HL-60/S4 treated with phorbol 12-myristate 13-acetate at 8.2 ng/mL for 4 days and 3 days (cell line): ENCODE data around the gene NUTM2G.
"Not testable (repeated sequence)": the region's sequence is repeated elsewhere in the genome, so short reads cannot be mapped to it uniquely, and the experiment has no call there.

Experiments
- in situ Hi-C: fragments of 300-500 bp; cut with MboI; formaldehyde crosslinking; loops from 2 replicates; pipeline ENCODE4 v1.15.0; 2022; ENCODE audit warnings: low sequenced_read_pairs

The NUTM2G gene

DNA sequence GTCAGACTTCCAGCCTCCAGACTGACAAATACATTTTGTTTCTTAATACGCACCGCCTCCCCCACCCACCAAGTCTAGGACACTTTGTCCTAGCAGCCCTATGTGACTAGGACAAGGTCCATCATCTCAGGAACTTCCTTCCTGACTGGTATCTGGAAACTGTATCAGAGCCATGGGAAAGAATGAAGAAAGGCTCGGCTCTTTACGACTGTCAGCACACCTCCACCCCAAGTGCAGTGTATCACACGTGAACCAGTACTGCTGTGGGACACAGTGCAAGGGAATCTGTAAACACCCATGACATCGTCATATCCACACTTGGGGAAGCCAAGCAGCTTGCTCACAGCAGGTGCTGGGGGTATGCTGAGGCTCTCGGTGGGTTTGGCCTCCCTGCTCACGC lies 13.0 kb downstream of the NUTM2G start:
- in situ Hi-C loops: not testable (repeated sequence)

DNA sequence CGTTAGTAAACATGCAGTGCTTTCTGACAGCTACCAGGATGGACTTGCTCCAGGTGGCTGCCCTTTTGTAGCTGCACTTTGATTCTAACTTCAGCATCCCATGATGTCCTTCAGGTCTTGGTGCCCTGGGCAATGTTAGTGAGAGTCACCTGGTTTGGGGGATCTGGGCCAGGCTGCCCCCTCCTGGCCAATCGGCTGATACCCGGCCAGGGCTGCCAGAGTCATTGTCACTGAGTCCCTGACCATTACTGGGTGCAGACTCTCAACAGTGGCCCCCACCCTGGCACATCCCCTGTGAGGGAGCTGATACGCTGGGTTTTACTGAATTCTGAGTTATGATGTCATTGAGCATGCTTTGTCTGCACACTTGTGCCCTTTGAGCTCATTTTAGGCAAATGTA lies 13.5 kb downstream of the NUTM2G start:
- in situ Hi-C loops: not testable (repeated sequence)

DNA sequence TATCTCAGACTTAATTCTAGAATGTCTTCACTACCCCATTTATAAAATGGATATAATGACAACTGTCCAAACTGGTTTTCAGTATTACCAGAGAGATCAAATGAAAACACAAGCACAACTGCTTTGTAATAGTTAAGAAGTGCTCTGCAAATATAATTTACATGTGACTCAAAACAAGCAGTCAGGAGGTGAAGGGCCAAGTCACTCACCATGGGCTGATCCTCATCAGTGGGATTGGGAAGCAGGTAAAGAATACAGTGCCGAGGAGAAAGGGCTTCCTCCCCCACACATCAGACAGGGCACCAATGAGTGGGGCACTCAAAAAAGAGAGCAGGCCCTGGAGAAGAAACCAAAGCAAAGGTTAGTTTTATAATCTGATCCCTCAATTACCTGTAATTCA lies 20.7 kb downstream of the NUTM2G start:
- in situ Hi-C loops: not testable (repeated sequence)

DNA sequence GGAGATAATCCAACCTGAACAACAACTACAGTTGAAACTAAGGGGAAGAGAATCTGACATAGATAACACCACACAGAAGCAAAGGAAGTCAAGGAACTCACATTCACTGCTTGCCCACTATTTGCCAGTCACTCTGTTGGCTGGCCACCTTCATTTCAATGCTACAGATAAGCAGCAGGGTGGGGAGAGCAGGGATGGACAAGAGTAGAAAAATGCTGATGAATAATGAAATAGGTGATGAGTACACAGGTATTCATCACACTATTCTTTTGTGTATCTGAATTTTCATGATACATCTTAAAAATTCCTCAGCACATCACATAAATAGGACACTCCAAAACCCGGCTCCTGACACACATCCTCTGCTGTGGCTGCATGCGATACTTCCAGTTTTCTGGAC lies 21.9 kb downstream of the NUTM2G start:
- in situ Hi-C loops: not testable (repeated sequence)

DNA sequence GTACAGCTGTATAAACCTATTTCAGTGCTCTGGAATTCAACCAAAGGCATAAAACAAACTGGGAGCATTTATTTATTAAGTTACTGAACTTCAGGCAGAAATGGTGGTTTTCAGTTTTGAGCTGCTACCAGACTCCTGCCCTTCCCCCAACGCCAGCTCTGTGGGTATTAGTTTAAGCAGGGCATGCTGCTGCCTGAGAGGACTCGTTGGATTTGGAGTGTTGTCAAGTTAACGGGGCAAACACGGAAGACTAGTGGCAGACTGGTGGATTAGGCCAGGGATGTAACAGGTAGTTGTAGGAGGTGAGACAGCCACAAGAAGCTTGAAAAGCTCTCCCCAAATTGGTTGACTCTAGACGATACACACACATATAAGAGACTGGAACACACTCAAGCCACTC lies 38.9 kb downstream of the NUTM2G start:
- in situ Hi-C loops: not testable (repeated sequence)

DNA sequence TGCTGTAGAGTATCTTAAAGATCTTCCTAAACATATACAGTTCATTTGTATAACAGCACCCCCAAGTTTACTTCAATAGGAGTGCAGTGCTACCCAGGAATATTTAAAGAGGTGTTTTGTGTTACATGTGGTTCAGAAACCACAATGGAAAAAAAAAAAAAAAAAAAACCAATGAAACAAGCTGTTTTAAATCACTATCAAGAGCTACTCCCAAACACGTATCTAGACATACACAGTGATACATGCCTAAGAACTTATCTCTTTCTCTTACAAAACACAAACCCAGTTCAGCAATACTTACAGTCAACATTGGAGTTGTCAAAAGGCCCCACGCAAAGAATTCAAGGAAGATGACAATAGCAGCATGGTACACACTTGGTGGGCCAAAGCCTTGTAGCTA lies 43.9 kb downstream of the NUTM2G start:
- in situ Hi-C loops: not testable (repeated sequence)

DNA sequence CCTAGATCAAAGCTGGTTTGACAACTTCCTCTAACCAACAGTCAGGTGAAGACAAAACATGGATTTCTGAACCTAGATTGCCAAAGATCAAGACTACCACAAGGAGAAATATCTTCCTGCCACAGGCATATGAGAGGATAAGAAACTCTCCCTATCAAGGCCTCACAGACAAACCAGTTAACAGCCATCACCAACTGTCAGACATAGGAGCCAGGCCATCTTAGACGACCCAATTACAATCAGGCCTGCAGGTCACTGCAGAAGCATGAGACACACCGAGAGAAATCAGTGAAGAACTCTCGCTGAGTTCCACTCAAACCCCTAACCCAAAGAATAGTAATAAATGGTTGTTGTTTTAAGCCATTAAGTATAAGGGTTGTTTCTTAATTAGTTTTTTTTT lies 45.4 kb downstream of the NUTM2G start:
- in situ Hi-C loops: not testable (repeated sequence)

DNA sequence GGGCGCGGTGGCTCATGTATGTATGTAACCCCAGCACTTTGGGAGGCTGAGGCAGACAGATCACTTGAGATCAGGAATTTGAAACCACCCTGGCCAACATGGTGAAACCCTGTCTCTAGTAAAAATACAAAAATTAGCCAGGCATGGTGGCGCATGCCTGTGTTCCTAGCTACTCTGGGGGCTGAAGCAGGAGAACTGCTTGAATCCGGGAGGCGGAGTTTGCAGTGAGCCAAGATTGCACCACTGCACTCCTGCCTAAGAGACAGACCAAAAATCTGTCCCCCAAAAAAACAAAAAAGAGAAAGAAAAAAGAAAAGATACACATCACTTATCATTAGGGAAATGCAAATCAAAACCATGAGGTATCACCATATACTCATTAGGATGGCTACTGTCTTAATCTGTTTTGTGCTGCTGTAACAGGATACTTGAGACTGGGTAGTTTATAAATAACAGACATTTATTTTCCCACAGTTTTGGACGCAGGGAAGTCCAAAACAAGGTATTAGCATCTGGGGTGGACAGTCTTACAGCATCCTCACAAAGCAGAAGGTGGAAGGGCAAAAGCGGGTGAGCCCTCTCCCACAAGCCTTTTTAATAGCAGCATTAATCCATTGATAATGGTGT lies 55.0 kb downstream of the NUTM2G start:
- in situ Hi-C loops: not testable (repeated sequence)

DNA sequence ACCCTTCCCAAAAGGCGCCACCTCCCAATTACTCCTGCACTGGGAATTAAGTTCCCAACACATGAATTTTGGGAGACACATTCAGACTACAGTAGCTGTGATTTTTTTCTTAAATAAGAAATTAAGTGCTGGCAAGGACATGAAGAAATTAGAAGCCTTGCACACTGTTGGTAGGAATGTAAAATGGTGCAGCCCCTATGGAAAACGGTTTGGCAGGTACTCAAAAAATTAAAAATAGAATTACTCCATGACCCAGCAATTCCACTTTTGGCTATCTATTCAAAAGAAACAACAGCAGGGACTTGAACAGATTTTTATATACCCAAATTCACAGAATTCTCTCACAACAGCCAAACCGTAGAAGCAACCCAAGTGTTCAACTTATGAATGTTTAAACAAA lies 55.5 kb downstream of the NUTM2G start:
- in situ Hi-C loops: not testable (repeated sequence)

DNA sequence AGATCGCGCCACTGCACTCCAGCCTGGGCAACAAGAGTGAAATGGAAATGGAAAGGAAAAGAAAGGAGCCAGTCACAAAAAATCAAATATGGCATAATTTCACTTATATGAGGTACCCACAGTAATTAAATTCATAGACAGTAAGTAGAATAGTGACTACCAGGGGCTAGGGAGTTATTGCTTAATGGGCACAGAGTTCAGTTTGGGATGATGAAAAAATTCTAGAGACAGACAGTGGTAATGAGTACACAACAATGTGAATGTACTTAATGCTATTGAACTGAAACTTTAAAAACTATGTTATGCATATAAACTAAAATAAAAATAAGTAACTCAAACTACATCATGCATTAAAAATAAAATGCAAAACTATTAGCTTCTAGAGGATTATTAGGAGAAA lies 56.2 kb downstream of the NUTM2G start:
- in situ Hi-C loops: not testable (repeated sequence)
